Measurements from ENCODE around the gene CARD14. TPM values are rescaled to one million over a fixed set of nuclear protein-coding genes. Genes with fewer than 3 reads are reported as not detected.
A peak's percentile ranks its signal among the peaks of the same experiment; 100 is the strongest.

Gene CARD14
- polyA plus RNA-seq, 3 donors = 0.75 to 2.3 (median 0.92) TPM

DNA sequence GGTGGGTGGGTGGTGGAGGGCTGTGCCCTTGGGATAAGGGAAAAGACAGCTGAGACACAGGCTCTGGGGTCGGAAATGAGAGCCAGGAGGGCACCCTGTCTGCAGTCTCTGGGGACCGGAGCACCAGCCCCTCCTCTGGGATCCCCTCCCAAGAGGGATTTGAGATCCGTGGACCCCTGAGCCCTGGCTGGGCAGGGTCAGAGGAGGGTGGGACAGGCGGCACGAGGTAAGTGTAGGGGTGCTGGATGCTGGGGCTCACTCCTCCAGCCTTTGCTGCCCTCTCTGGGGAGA, 49.9 kb downstream of the CARD14 start:
- DNase-seq (ENCODE audit: extremely low read depth in 1 of 11, low read depth in 9 of 11, low spot score in 4 of 11) = no peak

DNA sequence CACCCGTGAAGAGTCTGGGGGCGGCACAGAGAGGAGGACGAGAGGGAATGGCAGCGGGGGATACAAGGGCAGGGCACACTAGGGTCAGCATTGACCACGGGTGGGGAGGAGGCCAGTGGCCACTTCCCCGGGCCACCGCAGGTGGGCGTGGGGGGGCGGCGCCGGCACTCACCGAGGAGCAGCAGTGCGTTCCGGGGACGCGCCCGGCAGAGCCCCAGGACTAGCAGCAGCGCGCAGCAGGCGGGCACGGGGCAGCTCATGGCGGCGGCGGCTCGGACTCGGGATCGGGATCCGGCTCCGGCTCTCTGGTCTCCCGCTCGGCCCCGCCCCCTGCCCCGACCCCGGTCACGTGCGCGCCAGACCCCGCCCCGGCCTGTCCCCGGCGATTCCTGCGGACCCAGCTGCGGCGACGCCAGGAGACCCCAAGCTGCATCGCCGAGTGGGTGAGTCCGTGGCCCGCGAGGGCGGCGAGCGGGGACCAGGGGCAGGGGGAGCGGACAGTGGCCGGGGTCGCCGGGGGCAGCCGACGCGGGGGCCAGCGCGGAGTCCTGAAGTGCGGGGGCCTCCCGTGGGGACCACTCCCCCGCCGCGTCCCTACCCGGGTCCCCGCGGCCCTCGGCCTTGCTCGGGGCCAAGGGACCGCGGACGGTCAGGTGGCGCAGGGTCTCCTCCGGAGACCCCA, 50.4 kb downstream of the CARD14 start, which contains the start of the genes SGSH and SLC26A11:
TSS of gene SGSH (minus strand) at position 280 of the 682 bp plus-strand sequence. CDS start at position 260, 20 bp downstream.
TSS of gene SLC26A11 (plus strand) at position 374 of the 682 bp plus-strand sequence. CDS start 1,134 bp downstream, outside the sequence.
- peak in 9 of 11 donors; percentile 42 to 72 (median 67) for DNase-seq (ENCODE audit: extremely low read depth in 1 of 11, low read depth in 9 of 11, low spot score in 4 of 11)

DNA sequence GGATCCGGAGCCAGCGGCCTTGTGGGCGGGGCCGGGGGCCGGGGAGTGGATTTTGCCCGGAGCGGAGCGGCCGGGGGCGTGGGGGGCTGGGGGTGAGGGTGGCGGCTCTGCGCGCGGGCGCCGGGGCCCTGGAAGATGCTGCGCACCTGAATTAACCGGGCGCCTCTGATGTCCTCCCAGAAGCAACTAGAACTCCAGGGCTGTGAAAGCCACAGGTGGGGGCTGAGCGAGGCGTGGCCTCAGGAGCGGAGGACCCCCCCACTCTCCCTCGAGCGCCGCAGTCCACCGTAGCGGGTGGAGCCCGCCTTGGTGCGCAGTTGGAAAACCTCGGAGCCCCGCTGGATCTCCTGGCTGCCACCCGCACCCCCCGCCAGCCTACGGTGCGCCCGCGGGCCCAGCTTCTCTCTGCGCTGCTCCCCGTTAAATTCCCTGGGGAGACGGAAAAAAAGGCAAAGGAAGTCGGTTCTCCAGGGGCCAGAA, 50.9 kb downstream of the CARD14 start:
- no peak for DNase-seq (ENCODE audit: extremely low read depth in 1 of 11, low read depth in 9 of 11, low spot score in 4 of 11)

DNA sequence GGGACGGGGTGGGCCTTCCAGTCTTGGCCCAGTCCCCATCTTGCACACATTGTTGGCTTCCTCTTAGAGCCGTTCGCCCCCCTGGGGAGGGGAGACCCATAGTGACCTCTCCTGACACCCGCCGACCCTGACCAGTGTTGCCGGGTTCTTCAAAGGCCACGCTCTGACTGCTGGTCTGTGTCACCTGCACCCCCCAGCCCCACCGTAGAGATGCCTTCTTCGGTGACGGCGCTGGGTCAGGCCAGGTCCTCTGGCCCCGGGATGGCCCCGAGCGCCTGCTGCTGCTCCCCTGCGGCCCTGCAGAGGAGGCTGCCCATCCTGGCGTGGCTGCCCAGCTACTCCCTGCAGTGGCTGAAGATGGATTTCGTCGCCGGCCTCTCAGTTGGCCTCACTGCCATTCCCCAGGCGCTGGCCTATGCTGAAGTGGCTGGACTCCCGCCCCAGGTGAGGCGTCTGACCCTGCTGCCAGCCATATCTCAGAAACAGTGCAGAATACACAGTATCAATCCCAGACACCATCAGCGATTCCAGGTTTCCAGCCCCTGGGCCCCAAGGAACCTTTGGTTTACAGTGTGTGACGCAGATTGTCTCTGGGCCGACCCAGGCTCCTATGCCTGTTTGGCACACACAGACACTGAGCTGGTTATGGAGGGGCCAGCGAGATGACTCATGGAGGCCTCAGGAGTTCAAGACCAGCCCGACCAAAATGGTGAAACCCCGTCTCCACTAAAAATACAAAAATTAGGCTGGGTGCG, 51.7 kb downstream of the CARD14 start:
- no peak for DNase-seq (ENCODE audit: extremely low read depth in 1 of 11, low read depth in 9 of 11, low spot score in 4 of 11)

DNA sequence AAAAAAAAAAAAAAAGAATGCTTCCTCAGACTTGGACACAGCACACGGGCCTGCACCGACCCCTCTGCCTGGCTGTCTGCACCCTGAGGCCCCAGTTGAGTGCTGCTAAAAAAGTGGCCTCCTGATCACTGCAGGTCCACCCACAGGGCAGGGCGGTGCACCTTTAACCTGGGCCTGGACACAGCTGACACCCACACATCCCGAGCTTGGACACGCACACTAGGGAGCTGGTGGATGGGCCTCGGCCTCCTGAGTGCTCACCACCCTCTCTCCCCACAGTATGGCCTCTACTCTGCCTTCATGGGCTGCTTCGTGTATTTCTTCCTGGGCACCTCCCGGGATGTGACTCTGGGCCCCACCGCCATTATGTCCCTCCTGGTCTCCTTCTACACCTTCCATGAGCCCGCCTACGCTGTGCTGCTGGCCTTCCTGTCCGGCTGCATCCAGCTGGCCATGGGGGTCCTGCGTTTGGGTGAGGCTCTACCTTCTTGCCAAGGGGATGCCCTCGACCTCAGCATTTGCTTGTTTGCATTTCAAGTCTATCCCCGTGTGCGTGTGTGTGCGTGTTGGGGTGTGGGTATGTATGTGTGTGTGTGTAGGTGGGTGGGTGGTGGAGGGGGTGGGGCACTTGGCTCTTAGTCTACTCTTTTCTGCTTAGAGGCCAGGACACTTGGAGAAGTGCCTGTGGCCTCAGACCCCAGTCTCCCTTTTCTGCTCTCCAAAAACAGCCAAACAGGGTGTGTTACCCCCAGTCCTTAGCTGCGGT, 52.7 kb downstream of the CARD14 start:
- no peak for DNase-seq (ENCODE audit: extremely low read depth in 1 of 11, low read depth in 9 of 11, low spot score in 4 of 11)

DNA sequence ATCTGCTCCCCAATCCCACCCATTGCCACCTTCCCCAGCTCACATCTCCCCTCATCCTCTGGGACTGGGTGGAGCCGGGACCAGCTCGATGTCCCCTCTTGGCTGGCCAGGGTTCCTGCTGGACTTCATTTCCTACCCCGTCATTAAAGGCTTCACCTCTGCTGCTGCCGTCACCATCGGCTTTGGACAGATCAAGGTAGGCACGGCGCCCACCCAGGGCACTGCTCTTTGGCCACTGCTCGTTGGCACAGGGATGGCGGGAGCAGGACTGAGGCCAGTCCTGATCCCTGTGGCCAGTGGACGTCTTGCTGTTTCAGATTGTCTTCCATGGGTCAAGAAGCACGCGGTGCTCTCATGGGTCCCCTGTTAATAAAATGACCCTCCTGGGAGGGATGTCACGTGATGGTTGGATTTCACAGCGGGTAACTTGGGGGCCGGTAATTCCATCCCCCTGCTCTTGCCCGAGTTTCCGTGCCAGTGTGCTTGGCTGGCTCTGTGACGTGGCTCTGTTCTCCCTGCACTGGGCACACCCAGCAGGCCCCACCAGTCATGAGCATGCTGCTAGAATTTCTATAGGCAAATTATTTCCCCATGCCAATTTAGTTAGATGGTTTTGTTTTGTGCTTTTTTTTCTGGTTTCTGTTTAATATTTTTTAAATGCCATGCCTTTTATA, 53.4 kb downstream of the CARD14 start:
- no peak for DNase-seq (ENCODE audit: extremely low read depth in 1 of 11, low read depth in 9 of 11, low spot score in 4 of 11)

DNA sequence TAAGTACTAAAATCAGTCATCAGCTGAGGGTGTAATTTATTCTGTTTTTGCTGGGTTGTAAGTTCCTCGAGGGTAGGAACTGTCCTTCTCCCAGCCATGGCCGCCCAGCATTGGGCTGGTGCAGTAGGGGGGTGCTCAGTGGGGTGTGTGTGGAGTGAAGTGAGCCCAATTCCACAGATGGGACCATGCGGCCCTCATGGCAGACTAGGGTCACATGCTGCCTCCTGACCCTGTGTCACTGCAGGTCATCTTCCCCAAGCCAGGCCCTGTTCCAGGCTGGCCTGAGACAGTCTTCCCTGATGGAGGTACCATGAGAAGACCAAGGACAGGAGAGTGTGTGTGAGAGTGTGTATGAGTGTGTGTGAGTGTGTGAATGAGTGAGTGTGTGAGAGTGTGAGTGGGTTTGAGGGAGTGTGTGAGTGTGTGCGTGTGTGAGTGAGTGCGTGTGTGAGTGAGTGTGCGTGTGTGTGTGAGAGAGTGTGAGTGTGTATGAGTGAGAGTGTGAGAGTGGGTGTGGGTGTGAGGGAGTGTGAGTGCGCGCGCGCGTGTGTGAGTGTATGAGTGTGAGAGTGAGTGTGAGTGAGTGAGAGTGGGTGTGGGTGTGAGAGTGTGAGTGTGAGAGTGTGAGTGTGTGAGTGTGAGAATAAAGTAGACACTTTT, 54.1 kb downstream of the CARD14 start:
- DNase-seq (ENCODE audit: extremely low read depth in 1 of 11, low read depth in 9 of 11, low spot score in 4 of 11) = no peak

DNA sequence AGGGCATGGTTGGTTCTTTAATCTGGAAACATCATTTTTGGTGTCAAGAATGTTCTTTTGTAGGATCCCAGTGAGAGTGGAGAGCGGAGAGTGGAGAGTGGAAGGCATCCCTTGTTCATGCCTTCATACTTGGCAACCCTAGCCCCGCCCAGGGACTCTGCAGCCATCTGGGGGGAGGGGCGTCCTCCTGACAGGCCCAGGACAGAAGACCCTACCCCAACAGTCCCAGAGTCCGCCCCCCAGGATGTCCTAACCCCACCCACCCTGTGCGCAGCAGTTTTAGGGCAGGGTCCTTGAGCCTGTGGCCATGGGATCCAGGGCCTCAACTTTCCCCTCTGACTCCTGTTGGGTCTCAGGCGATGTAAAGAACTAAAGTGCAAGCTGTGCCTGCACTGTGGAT, 54.9 kb downstream of the CARD14 start:
- no peak for DNase-seq (ENCODE audit: extremely low read depth in 1 of 11, low read depth in 9 of 11, low spot score in 4 of 11)

DNA sequence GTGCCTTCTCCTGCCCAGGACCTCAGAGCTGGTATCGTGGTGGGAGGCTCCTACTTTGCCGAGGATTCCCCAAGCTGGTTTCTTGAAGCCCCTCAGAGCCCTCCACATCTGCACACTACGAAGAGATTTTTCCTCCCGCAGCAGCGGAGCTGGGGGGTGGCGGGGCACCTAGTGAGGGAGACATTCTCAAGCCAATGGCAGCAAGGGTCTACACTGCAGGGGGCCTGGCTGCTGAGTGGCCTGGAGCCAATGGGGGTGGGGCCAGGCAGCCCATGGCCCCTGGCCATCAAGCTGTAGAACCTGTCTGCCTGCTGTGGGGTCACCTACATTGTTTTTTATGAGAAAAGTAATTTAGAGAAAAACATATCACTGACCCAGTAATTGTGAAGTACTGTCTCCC, 55.4 kb downstream of the CARD14 start:
- no peak for DNase-seq (ENCODE audit: extremely low read depth in 1 of 11, low read depth in 9 of 11, low spot score in 4 of 11)

DNA sequence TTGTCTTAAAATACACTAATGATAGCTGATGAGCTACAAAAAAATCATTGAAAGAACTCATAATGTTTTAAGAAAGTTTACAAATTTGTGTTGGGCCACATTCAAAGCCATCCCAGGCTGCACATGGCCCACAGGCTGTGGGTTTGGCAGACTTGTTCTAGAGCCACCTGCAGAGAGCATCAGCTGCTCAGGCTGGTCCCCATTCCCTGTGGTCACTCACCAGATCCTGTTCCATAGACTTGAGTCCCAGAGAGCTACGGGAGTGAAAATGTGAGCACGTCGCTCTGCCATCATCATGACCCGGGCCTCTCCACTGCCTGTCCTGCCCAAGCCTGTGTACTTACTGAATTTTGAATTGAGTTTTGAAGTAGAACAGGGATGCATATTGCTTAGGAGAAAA, 57.3 kb downstream of the CARD14 start:
- no peak for DNase-seq (ENCODE audit: extremely low read depth in 1 of 11, low read depth in 9 of 11, low spot score in 4 of 11)

DNA sequence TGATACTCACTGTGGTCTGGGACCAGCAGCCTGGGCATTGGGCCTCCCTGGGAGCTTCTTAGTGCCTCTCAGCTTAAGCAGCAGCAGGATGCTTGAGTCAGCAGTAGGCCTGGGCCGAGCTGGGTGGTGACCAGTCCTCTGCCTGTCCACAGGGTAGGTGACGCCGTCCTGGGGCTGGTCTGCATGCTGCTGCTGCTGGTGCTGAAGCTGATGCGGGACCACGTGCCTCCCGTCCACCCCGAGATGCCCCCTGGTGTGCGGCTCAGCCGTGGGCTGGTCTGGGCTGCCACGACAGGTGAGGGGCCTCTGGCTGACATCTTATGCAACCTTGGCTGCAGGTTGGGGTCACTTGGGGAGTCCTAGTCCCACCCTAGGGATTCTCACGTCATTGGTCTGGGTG, 57.8 kb downstream of the CARD14 start:
- DNase-seq (ENCODE audit: extremely low read depth in 1 of 11, low read depth in 9 of 11, low spot score in 4 of 11) = no peak

DNA sequence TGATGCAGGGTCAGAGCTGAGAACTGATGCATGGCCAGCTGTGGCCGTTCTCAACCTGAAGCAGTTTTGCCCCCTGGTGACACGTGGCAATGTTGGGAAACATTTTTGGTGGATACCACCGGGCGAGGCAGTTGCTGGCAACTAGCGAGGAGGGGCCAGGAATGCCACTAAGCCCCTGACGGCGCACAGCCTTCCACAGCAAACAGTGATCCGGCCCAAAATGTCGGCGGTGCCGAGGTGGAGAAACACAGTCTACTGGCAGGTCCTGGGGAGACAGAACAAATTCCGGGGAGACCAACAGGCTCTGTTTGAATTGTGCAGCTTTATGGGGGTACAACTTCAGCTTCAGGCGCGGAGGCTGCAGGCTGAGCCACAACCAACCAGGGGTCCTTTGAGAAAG, 58.6 kb downstream of the CARD14 start:
- no peak for DNase-seq (ENCODE audit: extremely low read depth in 1 of 11, low read depth in 9 of 11, low spot score in 4 of 11)

DNA sequence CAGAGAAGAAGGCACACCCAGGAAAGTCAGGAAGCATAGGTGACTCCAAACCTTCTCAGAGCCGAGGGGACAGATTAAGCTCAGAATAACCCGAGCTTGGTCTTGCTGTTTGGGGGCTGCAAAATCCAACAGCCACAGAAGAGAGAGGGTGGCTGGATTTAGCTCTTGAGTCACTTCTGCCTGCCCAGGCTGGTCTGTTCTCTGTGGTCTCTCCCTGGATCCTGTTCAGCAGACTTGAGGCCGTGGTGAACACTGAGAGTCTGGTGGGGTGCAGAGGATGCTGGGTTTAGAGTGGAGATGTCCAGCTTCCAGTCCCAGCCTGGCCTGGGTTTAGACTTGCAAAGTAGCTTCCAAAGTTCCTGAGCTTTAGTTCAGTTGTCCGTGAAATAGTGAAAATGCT, 59.2 kb downstream of the CARD14 start:
- no peak for DNase-seq (ENCODE audit: extremely low read depth in 1 of 11, low read depth in 9 of 11, low spot score in 4 of 11)

DNA sequence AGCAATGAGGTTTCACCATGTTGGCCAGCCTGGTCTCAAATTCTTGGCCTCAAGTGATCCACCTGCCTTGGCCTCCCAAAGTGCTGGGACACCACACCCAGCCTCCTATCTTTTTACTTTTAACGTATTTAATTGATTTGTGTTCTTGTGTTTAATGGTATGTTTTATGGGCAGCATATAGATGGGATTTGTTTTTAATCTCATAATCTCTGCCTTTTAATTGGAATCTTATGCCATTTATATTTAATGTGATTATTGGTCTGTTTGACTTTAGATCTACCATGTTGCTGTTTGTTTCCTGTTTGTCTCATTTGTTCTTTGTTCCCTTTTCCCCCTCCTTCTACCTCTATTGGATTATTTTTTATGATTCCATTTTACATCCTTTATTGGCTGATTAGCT, 62.6 kb downstream of the CARD14 start:
- DNase-seq (ENCODE audit: extremely low read depth in 1 of 11, low read depth in 9 of 11, low spot score in 4 of 11) = no peak

DNA sequence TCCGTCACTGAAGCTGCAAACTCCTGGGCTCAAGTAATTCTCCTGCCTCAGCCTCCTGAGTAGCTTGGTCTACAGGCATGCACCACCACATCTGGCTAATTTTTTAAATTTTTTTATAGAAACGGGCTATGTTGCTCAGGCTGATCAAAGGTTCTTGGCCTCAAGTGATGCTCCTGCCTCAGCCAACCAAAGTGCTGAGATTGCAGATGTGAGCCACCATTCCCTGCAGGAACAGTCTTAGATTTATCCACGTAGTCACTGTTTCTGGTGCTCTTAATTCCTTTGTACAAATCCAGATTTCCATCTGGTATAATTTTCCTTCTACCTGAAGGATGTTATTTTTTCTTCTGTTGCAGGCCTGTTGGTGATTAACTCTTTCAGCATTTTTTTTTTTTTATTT, 63.4 kb downstream of the CARD14 start:
- no peak for DNase-seq (ENCODE audit: extremely low read depth in 1 of 11, low read depth in 9 of 11, low spot score in 4 of 11)

DNA sequence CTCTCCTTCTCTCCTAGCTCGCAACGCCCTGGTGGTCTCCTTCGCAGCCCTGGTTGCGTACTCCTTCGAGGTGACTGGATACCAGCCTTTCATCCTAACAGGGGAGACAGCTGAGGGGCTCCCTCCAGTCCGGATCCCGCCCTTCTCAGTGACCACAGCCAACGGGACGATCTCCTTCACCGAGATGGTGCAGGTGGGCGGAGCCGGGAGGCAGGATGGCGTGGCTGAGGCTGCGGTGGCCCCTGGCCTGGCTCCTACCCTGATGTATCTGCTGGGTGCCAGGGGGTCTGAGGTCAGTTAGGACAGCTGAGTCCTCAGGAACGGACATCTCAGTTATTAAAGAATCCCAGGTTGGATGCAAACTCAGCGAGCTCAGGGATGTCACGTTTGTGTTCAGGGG, 67.1 kb downstream of the CARD14 start:
- DNase-seq (ENCODE audit: extremely low read depth in 1 of 11, low read depth in 9 of 11, low spot score in 4 of 11) = no peak

DNA sequence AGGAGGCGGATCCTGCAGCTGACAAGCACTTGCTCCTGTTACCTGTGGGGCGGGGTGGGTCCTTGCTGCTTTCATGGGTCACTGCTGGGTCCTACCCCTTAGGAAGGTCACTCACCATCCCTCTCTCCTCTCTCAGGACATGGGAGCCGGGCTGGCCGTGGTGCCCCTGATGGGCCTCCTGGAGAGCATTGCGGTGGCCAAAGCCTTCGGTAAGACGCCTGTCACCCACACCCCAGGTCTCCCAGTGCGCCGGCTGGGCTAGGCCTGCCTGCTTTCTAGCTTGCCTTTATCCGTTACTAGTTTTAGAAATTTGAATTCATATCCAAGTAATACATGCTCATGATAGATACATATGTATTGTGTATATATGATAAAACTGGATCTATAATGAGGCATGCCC, 67.6 kb downstream of the CARD14 start:
- no peak for DNase-seq (ENCODE audit: extremely low read depth in 1 of 11, low read depth in 9 of 11, low spot score in 4 of 11)

DNA sequence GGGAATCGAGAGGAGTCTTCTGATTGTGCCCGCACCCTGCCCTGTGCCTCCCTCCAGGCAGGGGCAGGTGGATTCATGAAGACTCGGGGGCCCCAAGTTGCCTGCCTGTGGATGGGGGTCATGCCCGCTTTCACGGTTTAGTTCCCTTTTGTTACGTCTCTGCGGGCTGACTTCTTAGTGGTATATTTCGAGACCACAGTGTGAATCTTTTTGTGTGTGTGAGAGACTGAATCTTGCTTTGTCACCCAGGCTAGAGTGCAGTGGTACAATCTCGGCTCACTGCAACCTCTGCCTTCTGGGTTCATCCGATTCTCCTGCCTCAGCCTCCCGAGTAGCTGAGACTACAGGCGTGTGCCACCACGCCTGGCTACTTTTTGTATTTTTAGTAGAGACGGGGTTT, 72.7 kb downstream of the CARD14 start:
- DNase-seq (ENCODE audit: extremely low read depth in 1 of 11, low read depth in 9 of 11, low spot score in 4 of 11) = no peak

Data from renal cortex interstitium (tissue), 11 donors.